Breast epithelium (tissue), 4 donors: Measurements from ENCODE around the gene SNX25. TPM values are rescaled to one million over a fixed set of nuclear protein-coding genes. Genes with fewer than 3 reads are reported as not detected.

Source experiments
- DNase-seq, 2 donors: peaks; one replicate each; pipeline ENCODE4 v3.0.0-alpha.2; 2019; ENCODE audit warnings: low spot score in 2 of 2
- H3K27ac ChIP-seq, 2 donors: fragments of 200-600 bp; sonication (generic) in 1 of 2; one replicate each; pipeline ENCODE4 v1.5.1; 2016 to 2019; ENCODE audit warnings: mild to moderate bottlenecking in 1 of 2
- H3K27me3 ChIP-seq, 2 donors: fragments of 200-600 bp; sonication (generic) in 1 of 2; one replicate each; pipeline versions ENCODE4 v1.5.1 to v1.6.0; 2017 to 2019; ENCODE audit warnings: control low read depth in 1 of 2, mild to moderate bottlenecking in 1 of 2
- H3K36me3 ChIP-seq: fragments of 200-600 bp; one replicate; pipeline ENCODE4 v1.5.1; 2019
- H3K4me1 ChIP-seq, 2 donors: fragments of 200-600 bp; sonication (generic); one replicate each; pipeline ENCODE4 v1.5.1; 2016 to 2019; ENCODE audit warnings: control low read depth in 1 of 2
- H3K4me3 ChIP-seq, 3 donors: fragments of 200-600 bp; sonication (generic); 1 replicate in 2 of 3; 2 replicates in 1 of 3; pipeline ENCODE4 v1.5.1; 2016 to 2019; ENCODE audit warnings: mild to moderate bottlenecking in 3 of 3, moderate library complexity in 2 of 3
- H3K9me3 ChIP-seq, 2 donors: fragments of 200-600 bp; sonication (generic) in 1 of 2; one replicate each; pipeline ENCODE4 v1.5.1; 2016 to 2019; ENCODE audit warnings: control low read depth in 1 of 2
- POLR2A ChIP-seq: fragments of 450-650 bp; IDR thresholded peaks from one replicate; pipeline ENCODE4 v1.6.1; 2016; ENCODE audit warnings: antibody characterized with exemption, mild to moderate bottlenecking, moderate library complexity
- POLR2AphosphoS5 ChIP-seq, 3 donors: sonication (generic); formaldehyde crosslinking; IDR thresholded peaks; one replicate each; pipeline ENCODE4 v1.6.1; 2017; ENCODE audit warnings: antibody characterized with exemption in 3 of 3
- intact Hi-C: fragments of 100-400 bp; cut with DNase I; formaldehyde crosslinking; loops from one replicate; pipeline ENCODE4 v1.15.1; 2023; ENCODE audit warnings: low total_unique reads
- total RNA-seq, 3 donors: library from RNA; depleted of rRNA; stranded (reverse); fragments of >200 nt; gene quantifications; one replicate each; pipeline ENCODE4 v1.1.0, GENCODE V29; 2016
- TF ChIP-seq, protein P1 (sequence below), 3 donors: fragments of 450-650 bp; IDR thresholded peaks; one replicate each; pipeline ENCODE4 v1.5.1; 2016 to 2017; ENCODE audit warnings: antibody characterized with exemption in 3 of 3, mild to moderate bottlenecking in 3 of 3, moderate library complexity in 3 of 3

The SNX25 gene
- total RNA-seq, 3 donors from 2014 or later = 16.8 to 30.1 (median 29.8) TPM

DNA sequence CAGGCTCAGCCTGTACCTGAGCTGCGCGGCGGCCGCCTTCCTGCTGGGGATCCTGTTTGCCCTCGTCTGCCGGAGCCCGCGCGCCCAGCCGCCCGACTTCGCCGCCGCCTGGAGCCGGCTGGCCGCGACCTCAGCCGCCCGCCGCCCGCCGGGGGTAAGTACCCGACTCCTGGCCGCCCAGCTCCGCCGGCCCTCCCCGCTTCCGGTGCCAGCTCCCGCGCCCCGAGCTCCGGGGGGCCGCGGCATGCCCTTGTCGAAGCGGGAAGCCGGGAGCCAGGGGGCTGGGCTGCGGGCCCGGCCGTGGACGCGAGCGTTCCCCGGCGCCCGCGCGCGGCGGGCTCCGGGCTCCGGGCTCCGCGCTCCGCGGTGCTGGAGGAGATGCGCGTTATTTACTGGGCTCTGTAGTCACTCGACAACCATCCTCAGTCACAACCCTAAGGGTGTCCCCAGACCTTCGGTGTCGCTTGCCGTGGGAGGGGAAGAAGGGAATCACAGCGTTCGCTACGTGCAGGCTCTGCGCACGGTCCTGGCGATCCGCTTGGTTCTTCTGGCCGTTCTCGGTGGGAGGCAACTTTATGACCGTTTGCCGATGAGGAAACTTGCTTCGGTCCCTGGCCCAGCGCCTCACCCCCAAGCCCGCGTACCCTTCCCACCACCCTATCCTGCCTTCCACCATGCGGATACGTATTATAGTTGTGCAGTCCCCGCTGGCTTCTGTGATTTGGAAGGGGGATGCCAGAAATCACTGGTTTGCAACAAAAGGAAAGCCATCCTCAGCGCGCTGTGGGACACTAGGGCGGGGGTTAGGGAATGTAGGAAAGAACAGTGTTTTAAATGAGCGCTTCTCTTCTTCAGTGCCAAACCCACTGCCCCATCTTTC lies 944 bp downstream of the SNX25 start:
- DNase-seq = no peak
- Histone ChIP-seq H3K36me3 (no peaks in the 10 kb centered on the region), H3K4me3 (peak overlapping the region; percentile 60 to 78 (median 77)), H3K4me1 (peaks cover 0 to 5% of the 10 kb centered on the region in 2 donors), H3K9me3 (no peaks in the 10 kb centered on the region), H3K27me3 (no peaks in the 10 kb centered on the region), H3K27ac (peak overlapping the region; percentile 89 to 96)
- intact Hi-C loops = no loop called here
- TF ChIP-seq, protein P1, sequence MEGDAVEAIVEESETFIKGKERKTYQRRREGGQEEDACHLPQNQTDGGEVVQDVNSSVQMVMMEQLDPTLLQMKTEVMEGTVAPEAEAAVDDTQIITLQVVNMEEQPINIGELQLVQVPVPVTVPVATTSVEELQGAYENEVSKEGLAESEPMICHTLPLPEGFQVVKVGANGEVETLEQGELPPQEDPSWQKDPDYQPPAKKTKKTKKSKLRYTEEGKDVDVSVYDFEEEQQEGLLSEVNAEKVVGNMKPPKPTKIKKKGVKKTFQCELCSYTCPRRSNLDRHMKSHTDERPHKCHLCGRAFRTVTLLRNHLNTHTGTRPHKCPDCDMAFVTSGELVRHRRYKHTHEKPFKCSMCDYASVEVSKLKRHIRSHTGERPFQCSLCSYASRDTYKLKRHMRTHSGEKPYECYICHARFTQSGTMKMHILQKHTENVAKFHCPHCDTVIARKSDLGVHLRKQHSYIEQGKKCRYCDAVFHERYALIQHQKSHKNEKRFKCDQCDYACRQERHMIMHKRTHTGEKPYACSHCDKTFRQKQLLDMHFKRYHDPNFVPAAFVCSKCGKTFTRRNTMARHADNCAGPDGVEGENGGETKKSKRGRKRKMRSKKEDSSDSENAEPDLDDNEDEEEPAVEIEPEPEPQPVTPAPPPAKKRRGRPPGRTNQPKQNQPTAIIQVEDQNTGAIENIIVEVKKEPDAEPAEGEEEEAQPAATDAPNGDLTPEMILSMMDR (IDR thresholded peaks at IDR 0.05) = no peak
- peak in 2 of 3 donors; percentile 22 to 34 for TF ChIP-seq POLR2AphosphoS5 (IDR thresholded peaks at IDR 0.05)

DNA sequence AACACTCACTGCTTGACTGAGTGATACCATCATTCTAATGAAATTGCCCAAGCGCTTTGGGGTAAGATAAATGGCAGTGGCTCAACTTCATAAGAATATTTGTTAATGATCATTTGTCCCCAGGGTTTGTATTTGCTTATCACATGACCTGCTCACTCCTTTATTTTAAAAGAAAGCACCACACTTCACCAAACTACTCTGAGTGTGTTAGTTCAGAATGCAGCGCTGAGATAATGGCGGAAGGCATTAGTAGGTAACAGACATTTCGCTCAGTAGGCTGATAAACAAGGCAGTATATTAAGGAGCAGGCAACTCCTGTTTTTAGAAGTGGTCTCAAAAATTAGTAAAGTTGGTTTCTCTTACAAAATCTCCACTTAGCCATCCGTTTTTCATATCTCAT lies 1.6 kb downstream of the SNX25 start:
- H3K36me3 ChIP-seq = no peaks in the 10 kb centered on the region
- intact Hi-C loops = no loop called here
- peak overlapping the region; percentile 60 to 78 (median 77) for H3K4me3 ChIP-seq
- no peaks in the 10 kb centered on the region for H3K9me3 ChIP-seq
- peaks cover 0 to 5% of the 10 kb centered on the region in 2 donors for H3K4me1 ChIP-seq
- TF ChIP-seq, protein P1 (IDR thresholded peaks at IDR 0.05) = no peak
- TF ChIP-seq POLR2A = no peak
- TF ChIP-seq POLR2AphosphoS5 (IDR thresholded peaks at IDR 0.05) = no peak
- H3K27me3 ChIP-seq = no peaks in the 10 kb centered on the region
- H3K27ac ChIP-seq = peak overlapping the region; percentile 89 to 96
- DNase-seq = no peak

DNA sequence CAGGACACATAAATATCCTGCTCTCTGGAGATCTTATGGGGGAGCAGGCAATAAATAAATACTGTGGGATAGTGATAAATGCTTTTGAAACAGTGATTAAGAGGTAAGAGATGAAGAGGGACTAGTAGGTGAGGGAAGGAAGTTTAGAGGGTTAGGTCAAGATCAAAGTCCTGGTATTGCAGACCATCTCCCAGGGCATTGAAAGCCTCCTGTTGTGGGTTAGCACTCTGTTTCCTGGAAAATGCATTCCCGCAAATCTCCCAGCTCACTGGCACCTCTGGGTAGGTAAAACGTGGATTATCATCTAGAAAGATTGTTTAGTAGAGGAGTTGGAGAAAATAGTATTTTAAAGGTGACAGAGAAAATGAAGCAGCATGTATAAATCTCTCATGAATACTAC lies 2.2 kb downstream of the SNX25 start:
- Histone ChIP-seq H3K9me3 (no peaks in the 10 kb centered on the region), H3K27ac (no peak overlapping the region), H3K27me3 (no peaks in the 10 kb centered on the region), H3K4me3 (no peak overlapping the region), H3K4me1 (peaks cover 0 to 5% of the 10 kb centered on the region in 2 donors), H3K36me3 (no peaks in the 10 kb centered on the region)
- TF ChIP-seq POLR2AphosphoS5 (IDR thresholded peaks at IDR 0.05) (no peak), POLR2A (no peak)
- TF ChIP-seq, protein P1 (IDR thresholded peaks at IDR 0.05) = no peak
- DNase-seq = no peak
- intact Hi-C loops = no loop called here

DNA sequence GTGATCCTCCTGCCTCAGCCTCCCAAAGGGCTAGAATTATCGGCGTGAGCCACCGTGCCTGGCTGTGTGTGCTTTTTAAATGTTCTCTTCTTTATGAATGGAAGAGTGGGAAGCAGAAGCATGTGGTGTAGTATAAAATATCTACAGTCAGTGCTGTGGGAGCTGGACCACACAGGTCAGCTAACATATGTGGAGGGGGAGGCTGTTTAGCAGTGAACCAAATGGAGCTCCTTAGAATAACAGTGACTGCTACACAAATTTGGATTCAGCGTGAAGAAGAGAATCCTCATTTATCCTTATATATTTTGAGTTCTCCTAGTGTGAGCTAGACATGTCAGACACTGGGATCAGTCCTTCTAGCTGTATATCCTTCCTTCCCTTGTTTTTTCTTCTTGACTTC lies 3.2 kb downstream of the SNX25 start:
- DNase-seq = no peak
- H3K27me3 ChIP-seq = no peaks in the 10 kb centered on the region
- H3K4me3 ChIP-seq = no peak overlapping the region

DNA sequence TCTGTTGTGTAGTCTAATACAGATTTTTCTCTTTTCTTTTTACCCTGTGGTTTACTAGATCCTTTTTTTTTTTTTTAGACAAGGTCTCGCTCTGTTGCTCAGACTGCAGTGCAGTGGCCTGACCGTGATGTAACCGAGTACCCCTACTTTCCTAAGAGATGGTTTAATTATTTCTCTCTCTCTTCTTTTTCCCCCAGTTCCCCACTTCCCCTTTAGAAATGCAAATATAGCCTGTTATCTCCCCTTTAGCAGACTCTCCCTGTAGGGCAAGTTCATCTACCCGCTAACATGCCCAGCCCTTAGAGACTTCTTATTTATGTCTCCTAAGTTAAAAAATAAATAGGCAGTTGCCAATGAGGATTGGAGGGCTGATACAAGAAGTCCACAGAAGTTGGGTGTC lies 4.5 kb downstream of the SNX25 start:
- DNase-seq = no peak
- Histone ChIP-seq H3K27me3 (no peaks in the 10 kb centered on the region), H3K4me1 (peaks cover 0 to 5% of the 10 kb centered on the region in 2 donors), H3K36me3 (no peaks in the 10 kb centered on the region), H3K4me3 (no peak overlapping the region), H3K27ac (no peak overlapping the region), H3K9me3 (no peaks in the 10 kb centered on the region)
- intact Hi-C loops = no loop called here
- TF ChIP-seq POLR2A = no peak
- TF ChIP-seq POLR2AphosphoS5 (IDR thresholded peaks at IDR 0.05) = no peak
- TF ChIP-seq, protein P1 (IDR thresholded peaks at IDR 0.05) = no peak

More for the DNA sequence above, 3.2 kb downstream of the SNX25 start:
- peaks cover 0 to 5% of the 10 kb centered on the region in 2 donors for H3K4me1 ChIP-seq
- H3K9me3 ChIP-seq = no peaks in the 10 kb centered on the region
- intact Hi-C loops = no loop called here
- no peak overlapping the region for H3K27ac ChIP-seq
- TF ChIP-seq, protein P1 (IDR thresholded peaks at IDR 0.05) = no peak
- TF ChIP-seq POLR2AphosphoS5 (IDR thresholded peaks at IDR 0.05) (no peak), POLR2A (no peak)
- no peaks in the 10 kb centered on the region for H3K36me3 ChIP-seq
